PC-3 (cell line): ENCODE measurements around the gene PCNX2.

ENCODE experiments used
- CTCF ChIP-seq: fragments of 300-600 bp; sonication (generic); conservative IDR thresholded peaks from 2 replicates; pipeline ENCODE4 v1.5.1; 2017; ENCODE audit warnings: antibody characterized with exemption, low read depth, mild to moderate bottlenecking, low read length
- EZH2 ChIP-seq: fragments of 300-600 bp; sonication (generic); IDR thresholded peaks from one replicate; pipeline ENCODE4 v1.6.1; 2017; ENCODE audit warnings: antibody characterized with exemption, mild to moderate bottlenecking, low read length; ENCODE audit not compliant: unreplicated experiment
- EZH2phosphoT487 ChIP-seq: fragments of 300-600 bp; sonication (generic); IDR thresholded peaks from 2 replicates; pipeline ENCODE4 v1.6.1; 2018; ENCODE audit warnings: mild to moderate bottlenecking, antibody characterized with exemption, low read length, borderline replicate concordance

- TF ChIP-seq CTCF, result no peak
- TF ChIP-seq EZH2, result no peak
- TF ChIP-seq EZH2phosphoT487, result no peak
These were observed 302.0 kb downstream of the PCNX2 start for GRCh38 chr1:232993555-232993954.
